Activated naive CD4-positive, alpha-beta T cell (primary cell): ENCODE measurements around the gene NCKAP5.

Source experiments
- DNase-seq, 4 experiments: peaks; one replicate each; lab custom pipeline; 2025; lab: John Stamatoyannopoulos, UW

Gene NCKAP5

DNA sequence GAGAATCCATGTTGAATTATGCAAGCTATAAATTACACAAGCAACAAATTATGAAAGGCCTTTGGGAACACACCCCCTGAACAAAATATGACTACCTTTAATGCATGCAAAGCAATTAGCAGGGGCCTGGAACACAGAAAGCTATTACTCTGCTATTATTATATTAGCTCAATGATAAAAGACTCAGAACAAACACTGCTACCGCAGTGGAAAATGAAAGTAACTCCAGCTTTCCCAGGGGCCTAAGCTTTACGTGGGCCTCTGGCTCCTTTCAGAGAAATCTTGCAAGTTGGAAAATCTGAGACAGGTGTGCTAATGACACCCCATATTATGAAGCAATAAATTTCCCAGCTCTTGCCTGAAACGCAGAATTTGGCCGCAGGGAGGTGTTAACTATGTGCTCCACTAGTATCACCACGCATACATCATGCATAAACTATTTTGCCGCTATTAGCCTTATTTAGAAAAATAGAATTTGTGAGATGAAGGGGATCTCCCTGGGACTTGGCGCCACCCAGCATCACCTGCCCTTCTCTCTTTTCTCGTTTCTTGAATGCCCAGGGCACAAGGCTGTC, 576.7 kb downstream of the NCKAP5 start:
- no peak for DNase-seq

DNA sequence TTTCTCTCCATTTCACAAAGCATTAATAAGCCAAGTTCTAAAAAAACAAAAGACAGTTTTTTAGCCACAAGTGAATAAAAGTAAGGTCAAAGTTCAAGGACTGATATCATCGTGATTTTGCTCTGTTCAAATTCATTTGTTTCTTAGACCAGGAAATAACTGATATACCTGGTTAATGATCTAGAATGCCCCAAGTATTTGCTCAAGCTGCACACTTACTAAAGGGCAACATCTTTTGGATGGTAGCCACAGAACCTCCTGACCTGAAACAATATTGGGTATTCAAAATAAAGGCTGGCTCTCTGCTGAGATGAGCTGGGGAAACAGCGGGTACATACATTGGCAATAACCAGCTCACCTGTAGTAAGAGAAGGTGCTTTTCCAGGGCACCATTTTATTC, 583.5 kb downstream of the NCKAP5 start:
- no peak for DNase-seq

DNA sequence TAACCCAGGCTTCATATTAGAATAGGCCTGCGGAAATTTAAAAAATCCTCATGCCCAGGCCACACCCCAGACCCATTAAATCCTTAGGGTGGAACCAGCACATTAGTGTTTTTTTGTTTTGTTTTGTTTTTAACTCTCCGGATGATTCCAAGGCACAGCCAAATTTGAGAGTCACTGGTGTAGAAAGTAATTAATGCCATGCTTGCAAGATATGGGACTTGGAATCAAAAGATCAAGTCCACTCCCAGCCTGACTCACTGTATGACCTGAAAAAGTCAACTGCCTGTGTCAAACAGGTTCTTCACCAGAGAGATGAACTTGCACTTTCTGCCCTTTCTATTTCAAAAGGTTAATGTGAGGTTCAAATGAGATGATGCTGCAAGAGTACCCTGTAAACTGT, 588.0 kb downstream of the NCKAP5 start:
- DNase-seq: no peak

DNA sequence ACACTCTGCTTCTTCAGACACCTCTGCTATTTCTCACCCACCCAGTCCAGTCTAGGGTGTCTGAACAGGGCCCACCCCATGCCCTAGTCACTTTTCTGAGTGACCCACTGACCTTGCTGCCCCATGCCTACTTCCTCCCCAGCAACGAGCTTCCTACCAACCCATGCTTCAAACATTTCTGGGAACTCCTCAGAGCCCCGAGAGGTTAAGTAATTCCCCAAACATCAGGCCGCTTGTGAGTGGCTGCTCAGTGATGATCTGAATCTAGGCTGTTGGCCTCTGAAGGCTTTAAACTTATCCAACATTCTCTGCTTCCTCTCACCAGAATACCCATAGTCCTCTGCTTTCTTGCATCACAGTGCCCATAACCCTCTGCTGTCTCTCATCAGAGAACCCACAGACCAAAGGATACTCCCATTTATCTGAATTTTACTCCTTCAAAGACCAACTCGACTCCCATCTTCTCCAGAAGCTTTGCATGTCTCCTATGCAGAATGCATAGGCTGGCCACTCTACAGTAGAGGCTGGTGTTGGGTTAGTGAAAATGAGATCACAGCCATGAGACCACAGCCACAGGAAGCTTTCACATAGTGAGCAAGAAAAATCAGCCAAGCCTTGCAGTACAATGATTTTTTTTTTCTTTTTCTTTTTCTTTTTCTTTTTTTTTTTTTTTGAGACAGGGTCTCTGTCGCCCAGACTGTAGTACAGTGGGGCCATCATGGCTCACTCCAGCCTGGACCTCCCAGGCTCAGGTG, 588.7 kb downstream of the NCKAP5 start:
- DNase-seq: no peak

DNA sequence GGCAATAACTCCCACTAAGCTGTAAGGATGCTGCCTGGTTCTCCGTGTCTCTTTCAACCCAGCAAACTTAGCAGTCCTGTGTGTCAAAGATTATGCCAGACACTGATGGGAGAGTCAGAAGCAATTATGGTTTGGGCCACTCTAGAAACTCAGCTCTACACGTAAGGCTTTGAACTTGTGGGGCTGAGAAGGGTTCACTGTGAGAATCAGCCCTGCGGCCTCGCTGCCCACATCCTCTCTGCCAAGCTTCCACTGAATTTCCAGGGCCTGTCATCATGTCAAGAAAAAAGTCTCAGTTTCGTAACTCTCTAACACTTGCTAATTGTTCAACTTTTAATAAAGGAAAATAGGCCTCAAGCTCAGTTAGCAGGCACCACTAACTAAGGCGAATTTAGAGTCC, 589.4 kb downstream of the NCKAP5 start:
- no peak for DNase-seq

DNA sequence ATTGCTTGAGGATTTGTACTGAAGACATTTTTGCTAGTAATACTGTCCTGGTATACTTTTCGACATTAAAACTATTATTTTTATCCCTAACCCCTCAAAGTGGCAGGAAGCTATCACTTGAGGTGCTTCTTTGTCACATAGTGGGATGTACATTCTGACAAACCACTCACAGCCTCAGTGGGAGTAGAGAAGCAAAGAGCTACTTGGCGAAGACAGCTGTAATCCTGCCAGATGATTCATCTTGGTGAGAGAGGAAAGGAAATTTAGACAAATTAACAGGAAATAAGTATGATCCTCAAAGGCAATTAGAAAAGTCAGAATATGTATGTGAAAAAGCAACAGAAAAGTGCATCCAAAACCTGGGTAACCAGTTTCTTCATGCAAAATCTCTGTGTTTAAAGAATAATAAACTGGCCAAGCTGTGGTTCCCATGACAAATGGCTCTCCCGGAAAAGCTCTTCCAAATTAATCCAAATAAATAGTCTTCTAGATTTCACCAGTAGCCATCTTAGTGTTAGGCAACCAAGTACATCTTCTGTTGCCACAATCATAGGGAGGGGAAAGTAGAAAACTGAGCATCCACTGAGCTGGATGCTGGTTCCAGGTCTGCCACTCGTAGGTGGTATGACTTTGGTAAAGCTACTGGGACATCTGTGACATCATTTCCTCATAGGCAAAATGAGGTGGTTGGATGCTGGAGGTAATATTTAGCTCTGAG, 590.3 kb downstream of the NCKAP5 start:
- no peak for DNase-seq

DNA sequence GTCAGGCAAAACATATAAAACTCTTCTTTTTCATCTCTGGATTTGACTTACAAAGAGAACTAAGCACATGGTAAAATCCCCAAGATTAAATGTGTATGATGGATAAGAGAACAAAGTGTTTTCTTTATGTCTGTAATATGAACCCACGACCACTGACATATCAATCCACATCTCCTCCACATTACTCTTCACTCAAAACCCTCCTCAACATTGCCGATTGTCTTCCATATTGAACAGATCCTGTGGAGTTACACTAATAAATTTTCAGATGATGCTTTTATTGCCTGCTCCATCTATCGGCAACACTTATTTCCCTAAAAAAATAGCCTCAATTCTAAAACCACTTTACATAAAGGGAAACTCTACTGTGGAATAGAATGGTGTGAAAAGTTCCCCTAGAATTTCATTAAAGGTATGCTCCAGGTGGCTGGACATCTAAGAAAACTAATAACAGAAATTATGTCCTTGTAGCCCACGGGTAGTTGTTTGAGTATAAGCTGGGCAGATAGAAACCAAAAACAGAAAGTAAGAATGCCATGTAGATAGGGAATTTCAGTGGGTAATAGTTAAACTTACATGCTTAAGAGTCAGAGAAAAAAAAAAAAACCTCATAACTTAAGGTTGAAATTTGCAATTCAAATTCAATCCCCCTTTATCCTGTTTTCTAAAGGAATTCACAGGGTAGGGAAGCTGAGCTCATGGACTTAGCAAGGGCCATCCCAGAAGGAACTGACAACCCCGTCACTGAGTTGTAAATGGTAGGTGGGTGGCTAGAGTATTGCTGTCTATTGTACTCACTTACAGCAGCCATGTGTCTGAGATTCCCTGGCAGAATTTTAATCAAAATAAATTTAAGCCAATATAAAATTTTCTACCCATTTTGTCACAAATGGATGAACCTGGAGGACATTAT, 592.8 kb downstream of the NCKAP5 start:
- DNase-seq: no peak

DNA sequence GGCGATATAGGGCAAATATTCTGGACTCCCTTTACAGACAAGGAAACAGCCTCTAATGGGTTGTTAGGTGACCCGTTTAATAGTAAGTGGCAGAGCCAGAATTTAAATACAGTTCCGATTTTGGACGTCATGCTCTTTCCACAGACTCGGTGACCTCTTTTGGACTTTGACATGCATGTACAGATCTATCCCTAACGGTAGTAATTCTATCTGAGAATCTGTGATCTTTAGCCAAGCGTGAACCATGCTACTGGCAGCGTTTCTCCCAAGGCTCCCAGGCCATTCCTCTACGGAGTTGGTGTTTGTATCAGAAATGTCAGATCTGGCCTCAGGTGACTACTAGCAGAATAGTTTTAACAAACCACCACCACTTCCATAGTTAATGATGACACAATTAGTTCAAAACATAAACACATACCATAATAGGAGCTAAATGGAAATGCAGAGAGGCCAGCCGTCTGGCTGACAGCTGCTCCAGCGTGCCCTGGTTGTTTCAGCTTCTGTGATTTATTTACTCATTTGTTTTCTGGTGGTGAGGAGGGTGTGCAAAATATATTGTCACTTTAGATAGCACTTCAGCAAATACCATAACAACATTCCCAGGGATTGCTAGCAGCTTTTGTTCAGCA, 593.7 kb downstream of the NCKAP5 start:
- DNase-seq: no peak

DNA sequence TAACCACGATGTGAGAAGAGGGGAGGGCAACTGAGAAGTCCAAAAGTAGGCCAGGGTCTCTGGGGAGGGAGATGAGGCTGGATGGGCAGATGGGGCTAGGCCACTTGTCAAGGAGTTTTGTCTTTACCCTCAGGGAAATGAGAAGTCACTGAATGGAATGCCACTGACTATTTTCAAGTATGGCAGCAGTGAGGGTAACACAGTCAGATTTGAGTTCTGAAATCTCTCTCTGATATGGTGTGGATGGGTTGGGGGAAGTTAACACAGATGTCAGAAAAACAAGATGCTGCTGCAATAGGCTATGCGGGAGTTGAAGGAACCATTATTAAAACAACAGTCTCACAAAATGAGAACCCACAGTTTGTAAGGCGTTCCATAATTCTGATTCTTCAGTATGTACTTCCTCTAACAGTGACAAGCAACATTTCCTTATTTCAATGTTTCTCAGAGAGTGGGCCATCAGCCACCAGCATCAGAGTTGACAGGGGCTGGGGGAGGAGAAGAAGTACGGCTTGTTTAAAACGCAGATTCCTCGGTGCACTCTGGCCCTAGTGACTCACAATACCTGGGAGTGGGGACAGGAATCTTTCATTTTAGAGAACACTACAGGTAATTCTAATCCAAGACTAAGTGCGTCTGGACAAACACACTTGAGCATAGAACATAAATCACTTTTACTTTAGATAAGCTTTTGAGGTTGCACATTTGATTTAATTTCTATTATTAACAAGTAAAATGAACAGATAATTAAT, 596.8 kb downstream of the NCKAP5 start:
- no peak for DNase-seq

DNA sequence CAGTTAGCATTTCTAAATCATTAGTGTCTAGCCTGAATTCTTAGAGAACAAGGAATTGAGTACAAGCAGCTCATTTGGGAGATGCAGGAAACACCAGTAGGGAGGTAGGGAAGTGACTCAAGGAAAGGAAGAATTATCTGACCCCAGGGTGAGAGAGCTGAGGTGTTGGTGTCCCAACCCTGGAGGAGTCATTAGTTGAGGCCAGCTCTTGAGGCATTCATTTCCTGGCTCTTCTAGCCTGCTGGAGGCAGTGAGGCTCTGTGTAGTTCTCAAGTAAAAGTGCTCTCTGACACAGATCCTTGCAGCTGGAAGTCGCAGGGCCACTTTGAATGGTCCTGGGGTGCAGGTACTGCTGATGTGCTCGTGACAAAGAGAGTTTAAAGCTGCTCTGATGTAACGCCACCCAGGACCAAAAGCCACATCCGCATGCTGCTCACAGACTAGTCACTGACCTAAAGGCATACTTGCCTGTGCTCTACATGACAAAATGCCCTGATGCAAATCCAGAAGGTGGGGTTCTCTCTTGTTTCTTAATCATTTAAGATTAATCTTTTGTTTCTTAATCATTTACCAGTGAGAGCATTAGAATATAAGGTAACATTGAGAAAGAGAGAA, 598.8 kb downstream of the NCKAP5 start:
- DNase-seq: no peak

DNA sequence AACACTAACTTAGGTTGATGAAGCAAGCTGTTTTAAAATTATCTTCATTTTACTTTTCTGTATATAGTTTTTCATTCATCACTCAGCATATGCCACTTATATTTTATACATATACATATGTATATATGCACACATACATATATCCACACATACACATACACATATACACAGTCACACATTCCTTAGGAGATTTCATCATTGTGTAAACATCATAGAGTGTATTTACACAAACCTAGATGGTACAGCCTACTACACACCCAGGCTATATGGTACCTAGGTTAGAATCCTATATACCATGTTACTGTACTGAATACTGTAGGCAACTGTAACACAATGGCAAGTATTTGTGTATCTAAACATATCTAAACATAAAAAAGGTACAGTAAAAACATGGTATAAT, 602.8 kb downstream of the NCKAP5 start:
- DNase-seq: no peak

DNA sequence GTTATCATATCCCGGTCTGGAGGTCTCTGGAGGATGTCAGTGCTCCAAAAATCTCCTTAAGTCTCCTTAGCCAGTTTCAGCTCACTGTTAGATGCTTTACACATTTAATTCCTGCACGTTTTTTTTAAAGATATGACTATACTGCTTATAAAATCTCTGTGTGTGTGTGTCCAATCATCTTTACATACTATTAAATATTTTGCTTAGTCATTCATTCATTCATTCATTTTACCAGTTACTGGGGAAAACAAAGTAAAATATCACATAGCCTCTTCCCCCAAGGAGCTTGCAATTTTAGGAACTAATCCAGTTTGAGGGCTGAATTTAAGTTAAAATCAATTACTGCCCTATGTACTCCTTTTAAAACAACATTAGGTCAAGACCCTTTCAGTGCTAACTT, 605.1 kb downstream of the NCKAP5 start:
- DNase-seq: no peak

DNA sequence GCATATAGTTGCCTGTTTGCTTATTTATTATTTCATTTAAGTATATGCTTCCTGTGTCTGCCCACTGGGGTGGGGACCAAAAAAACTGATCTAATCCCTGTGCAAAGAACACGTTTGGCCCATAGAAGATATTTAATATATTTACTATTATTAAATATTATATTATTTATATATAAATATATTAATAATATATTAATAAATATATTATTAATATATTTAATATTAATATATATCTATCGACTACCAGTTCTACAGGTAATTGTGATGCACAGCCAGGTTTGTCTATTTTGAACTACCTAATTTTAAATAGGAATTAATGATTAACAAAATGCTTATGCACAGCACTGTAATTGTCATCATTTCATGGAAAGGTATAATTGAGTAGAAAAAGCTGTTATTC, 609.4 kb downstream of the NCKAP5 start:
- no peak for DNase-seq

DNA sequence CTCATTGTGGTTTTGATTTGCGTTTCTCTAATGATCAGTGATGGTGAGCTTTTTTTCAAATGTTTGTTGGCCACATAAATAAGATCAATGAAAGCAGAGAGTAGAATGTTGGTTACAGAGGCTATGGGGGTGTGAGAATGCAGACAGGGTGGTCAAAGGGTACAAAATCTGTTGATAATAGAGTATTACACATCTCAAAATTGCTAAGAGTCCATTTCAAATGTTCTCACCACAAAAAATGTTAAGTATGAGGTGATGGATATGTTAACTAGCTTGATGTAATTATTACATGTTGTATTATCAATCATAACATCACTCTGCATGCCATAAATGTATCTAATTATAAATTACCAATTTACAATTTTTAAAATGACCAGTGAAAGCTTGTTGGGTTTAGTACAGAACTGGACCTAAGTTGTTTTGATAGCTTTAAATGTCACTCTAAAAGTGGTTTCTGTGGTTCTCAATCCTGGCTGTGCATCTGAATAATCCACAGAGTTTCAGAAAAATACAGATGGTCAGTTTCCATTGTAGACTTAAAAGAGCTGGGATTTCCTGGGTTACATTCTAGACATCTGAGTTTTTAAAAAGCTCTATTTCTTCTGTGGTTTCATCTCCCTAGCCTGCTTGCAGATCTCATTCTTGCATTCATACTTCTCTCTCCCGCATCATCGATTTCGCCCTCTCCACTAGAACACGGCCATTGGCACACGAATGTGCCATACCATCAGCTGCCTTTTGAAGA, 612.2 kb downstream of the NCKAP5 start:
- no peak for DNase-seq

DNA sequence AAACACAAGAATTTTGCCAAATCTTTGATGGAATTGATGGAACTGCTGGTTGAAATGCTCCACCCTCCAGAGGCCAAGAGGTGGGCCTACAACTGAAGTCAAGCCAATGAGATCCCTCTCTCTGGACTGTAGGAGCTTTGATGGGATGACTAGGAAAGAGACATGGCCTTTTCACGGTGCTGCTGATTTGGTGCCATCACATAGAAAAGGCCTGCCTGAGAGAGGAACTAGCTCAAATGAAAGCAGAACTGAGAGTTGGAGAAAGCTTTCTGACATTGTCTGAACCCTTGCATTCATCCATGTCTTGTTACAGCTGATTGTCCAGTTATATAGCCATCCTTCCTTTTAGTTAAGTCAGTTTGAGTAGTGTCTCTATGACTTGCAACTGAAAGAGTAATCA, 614.5 kb downstream of the NCKAP5 start:
- DNase-seq: no peak

DNA sequence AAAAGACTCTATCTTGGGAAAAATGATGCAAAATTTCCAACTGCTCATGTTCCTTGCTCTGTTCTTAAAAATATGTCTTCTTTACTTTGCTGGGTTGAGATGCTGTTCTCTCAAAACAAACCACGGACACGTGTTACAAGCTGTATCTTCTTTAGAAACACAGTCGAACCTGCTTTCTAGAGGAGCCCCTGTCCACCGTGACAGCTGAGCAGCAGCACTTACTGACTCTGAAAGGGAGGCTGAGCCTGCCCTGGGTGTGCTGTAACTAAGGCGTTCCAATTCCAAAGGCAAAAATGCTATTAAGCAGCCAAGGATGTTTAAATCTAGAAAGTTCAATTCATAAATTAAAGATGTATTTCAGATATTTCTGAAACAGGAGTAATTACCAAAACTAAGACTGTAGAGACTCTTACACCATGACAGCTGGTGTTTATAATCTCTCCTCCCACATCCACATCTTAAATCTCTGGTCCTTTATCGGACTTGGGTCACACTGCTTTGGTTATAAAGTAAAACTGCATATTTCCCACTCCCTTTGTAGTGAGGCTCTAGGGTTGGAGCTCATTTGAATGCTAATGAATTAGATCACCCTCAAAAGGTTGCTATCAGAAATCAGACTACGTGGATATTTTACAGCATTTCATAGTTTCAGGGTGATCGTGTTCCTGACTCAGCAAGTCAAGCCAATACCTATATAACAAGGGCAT, 617.1 kb downstream of the NCKAP5 start:
- DNase-seq: no peak

DNA sequence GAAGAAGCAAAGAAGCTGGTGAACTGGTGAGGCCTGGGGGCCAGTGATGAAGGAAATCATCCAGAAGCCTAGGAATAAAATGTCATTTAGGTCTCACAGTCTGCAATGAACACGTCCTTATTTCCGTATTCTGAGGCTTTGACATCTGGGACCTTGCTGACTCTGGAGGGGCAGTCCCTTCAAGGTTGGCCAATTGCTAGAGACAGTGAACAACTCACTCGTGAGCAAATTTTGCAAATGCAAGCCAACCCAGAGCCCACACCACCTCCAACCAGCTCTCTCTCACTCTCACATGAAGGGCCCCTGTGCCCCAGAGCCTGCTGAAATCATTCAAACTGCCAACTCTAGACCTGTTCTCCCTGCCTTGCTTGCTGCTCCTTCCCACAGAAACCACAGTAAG, 619.2 kb downstream of the NCKAP5 start:
- DNase-seq: no peak

DNA sequence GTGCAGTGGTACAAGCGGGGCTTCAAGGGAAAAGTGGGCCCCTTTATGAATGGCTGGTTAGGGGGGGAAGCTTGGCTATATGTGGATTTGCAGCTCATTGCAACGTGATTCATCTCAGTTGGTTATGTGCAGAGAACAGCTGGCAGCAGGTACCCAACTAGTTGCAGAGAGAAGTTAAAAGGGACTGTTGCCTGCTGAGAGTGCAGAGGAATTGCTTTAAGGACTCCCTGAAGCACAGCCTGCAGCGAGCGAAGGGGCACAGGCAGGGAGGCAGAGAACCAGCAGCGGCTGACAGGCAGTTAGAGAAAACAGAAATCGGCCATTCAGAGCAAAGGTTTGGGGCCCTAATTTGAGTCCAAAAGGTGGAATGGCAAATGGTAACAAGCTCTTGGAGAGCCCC, 620.1 kb downstream of the NCKAP5 start:
- DNase-seq: no peak

DNA sequence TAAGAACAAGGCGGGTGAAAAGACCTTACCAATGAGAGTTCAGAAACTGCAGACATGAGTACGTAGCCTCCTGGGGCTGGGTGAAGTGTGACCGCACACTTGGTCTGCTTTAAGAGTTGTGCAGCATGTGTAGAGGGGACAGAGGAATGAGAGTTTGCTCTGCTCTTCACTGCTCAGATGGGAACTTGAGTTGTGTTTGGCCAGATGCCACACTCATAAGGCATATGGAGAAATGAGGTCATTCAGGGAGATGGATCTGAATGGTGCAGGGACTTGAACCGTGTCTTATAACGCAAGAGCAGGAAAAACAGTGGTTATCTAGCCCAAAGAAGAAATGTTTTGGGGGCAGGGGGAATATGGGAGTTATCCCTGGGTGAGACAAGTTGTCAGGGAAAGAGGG, 624.4 kb downstream of the NCKAP5 start:
- no peak for DNase-seq
